Measurements from ENCODE around the gene PKN1.
"Not testable (repeated sequence)": the region's sequence is repeated elsewhere in the genome, so short reads cannot be mapped to it uniquely, and the experiment has no call there.

Gene PKN1

GRCh38 chr19:14402332-14403144, 30.6 kb upstream of the PKN1 start:
- Mint-ChIP-seq H3K9me3 (no peaks in the 10 kb centered on the region), H3K4me3 (no peak overlapping the region), H3K27ac (peak overlapping the region; percentile 60), H3K36me3 (peaks cover 67% of the 10 kb centered on the region), H3K4me1 (peaks cover 18% of the 10 kb centered on the region), H3K27me3 (no peaks in the 10 kb centered on the region)
- CTCF ChIA-PET = interaction anchor here (1.0 to 11.5 kb wide), 2 partner anchors 39 to 41 kb away, joined by 5 to 93 read pairs; no protein-coding TSS in a partner anchor
- no peak for DNase-seq

DNA sequence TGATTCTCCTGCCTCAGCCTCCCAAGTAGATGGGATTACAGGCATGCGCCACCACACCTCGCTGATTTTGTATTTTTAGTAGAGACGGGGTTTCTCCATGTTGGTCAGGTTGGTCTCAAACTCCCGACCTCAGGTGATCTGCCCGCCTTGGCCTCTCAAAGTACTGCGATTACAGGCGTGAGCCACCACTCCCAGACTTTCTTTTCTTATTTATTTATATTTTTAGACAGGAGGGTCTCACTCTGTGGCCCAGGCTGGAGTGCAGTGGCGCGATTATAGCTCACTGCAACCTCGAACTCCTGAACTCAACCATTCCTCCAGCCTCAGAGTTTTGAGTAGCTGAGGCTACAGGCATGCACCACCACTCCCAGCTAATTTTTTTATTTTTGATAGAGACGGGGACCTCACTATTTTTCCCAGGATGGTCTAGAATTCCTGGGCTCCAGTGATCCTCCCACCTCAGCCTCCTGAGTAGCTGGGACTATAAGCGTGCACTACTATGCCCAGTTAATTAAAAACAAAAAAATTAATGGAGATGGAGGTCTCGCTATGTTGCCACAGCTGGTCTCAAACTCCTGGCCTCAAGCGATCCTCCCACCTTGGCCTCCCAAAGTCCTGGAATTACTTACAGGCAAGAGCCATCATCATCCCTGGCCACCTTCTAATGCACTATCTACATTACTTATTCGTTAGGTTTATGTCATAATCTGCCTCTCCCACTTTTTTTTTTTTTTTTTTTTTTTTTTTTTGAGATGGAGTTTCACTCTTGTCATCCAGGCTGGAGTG, 29.8 kb upstream of the PKN1 start:
- H3K27ac Mint-ChIP-seq, H3K4me3 Mint-ChIP-seq, H3K27me3 Mint-ChIP-seq, DNase-seq, H3K9me3 Mint-ChIP-seq: not testable (repeated sequence)
- peaks cover 16% of the 10 kb centered on the region for H3K4me1 Mint-ChIP-seq
- H3K36me3 Mint-ChIP-seq = peaks cover 68% of the 10 kb centered on the region
- CTCF ChIA-PET = interaction anchor here (11.5 kb wide), 1 partner anchor 40 kb away, joined by 93 read pairs; no protein-coding TSS in a partner anchor

DNA sequence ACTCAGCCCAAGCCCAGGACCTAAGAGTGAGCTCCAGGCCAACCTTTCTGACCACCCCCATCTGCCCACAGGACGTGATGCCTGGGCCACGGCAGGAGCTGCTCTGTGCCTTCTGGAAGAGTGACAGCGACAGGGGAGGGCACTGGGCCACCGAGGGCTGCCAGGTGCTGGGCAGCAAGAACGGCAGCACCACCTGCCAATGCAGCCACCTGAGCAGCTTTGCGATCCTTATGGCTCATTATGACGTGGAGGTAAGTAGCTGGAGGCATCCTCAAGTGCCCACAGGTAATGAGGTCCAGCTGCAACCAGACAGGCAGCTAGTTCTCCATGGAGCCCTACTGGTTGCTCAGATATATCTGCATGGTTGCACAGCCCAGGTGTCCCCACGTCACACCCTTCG, 28.8 kb upstream of the PKN1 start:
- no peak for DNase-seq
- Mint-ChIP-seq H3K4me1 (peaks cover 16% of the 10 kb centered on the region), H3K36me3 (peaks cover 73% of the 10 kb centered on the region), H3K27ac (no peak overlapping the region), H3K27me3 (no peaks in the 10 kb centered on the region), H3K9me3 (no peaks in the 10 kb centered on the region), H3K4me3 (no peak overlapping the region)
- CTCF ChIA-PET = interaction anchor here (0.7 to 11.5 kb wide), 3 partner anchors 41 to 76 kb away, joined by 3 to 93 read pairs (median 5); no protein-coding TSS in a partner anchor

DNA sequence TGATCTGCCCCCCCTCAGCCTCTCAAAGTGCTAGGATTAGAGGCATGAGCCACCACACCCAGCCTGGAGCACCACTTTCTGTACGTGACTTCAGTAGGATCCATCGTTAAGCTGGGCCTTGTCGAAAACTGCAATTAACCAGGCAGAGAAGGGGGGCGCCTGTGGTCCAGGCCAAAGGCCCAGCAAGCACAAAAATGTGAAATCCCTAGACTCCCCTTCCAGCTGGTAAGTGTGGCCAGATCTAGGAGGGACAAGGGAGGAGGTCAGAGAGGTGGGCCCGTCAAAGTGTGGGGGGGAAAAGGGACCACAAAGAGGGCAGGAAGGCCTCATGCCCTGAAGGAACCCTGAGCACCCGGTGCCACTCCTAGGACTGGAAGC, 27.7 kb upstream of the PKN1 start:
- CTCF ChIA-PET = interaction anchor here (0.6 to 11.5 kb wide), 4 partner anchors 42 to 265 kb away, joined by 3 to 93 read pairs (median 4); no protein-coding TSS in a partner anchor
- Mint-ChIP-seq H3K4me1 (peaks cover 18% of the 10 kb centered on the region), H3K27ac (peak overlapping the region; percentile 65), H3K4me3 (no peak overlapping the region), H3K27me3 (no peaks in the 10 kb centered on the region), H3K36me3 (peaks cover 79% of the 10 kb centered on the region), H3K9me3 (no peaks in the 10 kb centered on the region)
- no peak for DNase-seq

DNA sequence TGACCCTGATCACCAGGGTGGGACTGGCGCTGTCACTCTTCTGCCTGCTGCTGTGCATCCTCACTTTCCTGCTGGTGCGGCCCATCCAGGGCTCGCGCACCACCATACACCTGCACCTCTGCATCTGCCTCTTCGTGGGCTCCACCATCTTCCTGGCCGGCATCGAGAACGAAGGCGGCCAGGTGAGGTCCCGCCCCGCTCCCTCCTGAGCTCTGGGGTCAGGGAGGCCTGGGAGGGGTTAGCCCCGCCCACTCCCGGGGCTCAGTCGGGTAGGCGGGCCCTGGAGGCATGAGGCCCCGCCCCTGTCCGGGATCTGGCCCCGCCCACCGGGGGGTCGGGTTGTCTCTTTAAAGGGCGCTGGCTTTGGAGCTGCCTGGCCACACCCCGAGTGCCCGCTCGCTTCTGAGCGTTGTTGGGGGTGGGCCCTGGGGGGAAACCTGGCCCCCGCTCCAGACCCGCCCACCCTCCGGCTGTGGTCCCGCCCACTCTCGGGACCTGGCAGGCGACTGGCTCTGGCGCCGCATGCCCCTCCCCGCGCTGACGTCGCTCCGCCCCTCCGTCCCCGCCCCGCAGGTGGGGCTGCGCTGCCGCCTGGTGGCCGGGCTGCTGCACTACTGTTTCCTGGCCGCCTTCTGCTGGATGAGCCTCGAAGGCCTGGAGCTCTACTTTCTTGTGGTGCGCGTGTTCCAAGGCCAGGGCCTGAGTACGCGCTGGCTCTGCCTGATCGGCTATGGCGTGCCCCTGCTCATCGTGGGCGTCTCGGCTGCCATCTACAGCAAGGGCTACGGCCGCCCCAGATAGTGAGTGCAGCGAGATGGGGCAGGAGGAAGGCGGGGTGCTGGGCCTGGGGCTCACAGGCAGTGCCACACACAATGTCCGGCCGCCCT, 27.1 kb upstream of the PKN1 start:
- Mint-ChIP-seq H3K9me3 (no peaks in the 10 kb centered on the region), H3K27ac (peak overlapping the region; percentile 81), H3K36me3 (peaks cover 81% of the 10 kb centered on the region), H3K4me3 (no peak overlapping the region), H3K27me3 (no peaks in the 10 kb centered on the region), H3K4me1 (peaks cover 22% of the 10 kb centered on the region)
- DNase-seq = peak; percentile 91
- CTCF ChIA-PET = interaction anchor here (0.6 to 11.5 kb wide), 10 partner anchors 10 to 266 kb away, joined by 3 to 93 read pairs (median 4); partner anchors contain the start of gene ADGRE5

DNA sequence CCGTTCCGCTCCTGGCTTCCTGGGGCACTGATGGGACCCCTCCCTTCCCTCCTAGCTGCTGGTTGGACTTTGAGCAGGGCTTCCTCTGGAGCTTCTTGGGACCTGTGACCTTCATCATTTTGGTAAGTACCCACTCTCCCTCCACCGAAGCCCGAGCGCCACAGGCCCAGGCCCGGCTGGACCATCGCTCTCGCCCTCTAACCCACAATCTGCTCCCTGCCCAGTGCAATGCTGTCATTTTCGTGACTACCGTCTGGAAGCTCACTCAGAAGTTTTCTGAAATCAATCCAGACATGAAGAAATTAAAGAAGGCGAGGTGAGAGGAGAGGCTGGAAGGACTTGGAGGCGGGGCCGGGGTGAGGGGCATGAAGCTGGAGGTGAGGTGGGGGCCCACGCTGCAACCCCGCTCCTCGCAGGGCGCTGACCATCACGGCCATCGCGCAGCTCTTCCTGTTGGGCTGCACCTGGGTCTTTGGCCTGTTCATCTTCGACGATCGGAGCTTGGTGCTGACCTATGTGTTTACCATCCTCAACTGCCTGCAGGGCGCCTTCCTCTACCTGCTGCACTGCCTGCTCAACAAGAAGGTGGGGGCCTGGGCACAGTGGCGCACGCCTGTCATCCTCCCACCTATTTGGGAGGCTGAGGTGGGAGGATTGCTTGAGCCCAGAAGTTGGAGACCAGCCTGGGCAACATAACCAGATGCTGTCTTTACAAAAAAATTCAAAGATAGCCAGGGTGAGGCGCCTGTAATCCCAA, 26.3 kb upstream of the PKN1 start:
- no peak overlapping the region for H3K4me3 Mint-ChIP-seq

GRCh38 chr19:14407605-14408484, 25.3 kb upstream of the PKN1 start:
- H3K27me3 Mint-ChIP-seq = no peaks in the 10 kb centered on the region
- peaks cover 34% of the 10 kb centered on the region for H3K4me1 Mint-ChIP-seq
- DNase-seq = no peak
- no peaks in the 10 kb centered on the region for H3K9me3 Mint-ChIP-seq
- no peak overlapping the region for H3K4me3 Mint-ChIP-seq
- CTCF ChIA-PET = interaction anchor here (0.6 to 11.5 kb wide), 6 partner anchors 10 to 266 kb away, joined by 3 to 93 read pairs (median 4); no protein-coding TSS in a partner anchor
- peaks cover 79% of the 10 kb centered on the region for H3K36me3 Mint-ChIP-seq
- H3K27ac Mint-ChIP-seq = peak overlapping the region; percentile 26

More for the DNA sequence above, 26.3 kb upstream of the PKN1 start:
- H3K4me1 Mint-ChIP-seq = peaks cover 26% of the 10 kb centered on the region
- H3K36me3 Mint-ChIP-seq = peaks cover 81% of the 10 kb centered on the region
- no peaks in the 10 kb centered on the region for H3K27me3 Mint-ChIP-seq
- no peak for DNase-seq
- H3K9me3 Mint-ChIP-seq = no peaks in the 10 kb centered on the region
- CTCF ChIA-PET = interaction anchor here (1.0 to 11.5 kb wide), 9 partner anchors 9 to 208 kb away, joined by 3 to 93 read pairs (median 5); partner anchors contain the start of gene ADGRE5
- peak overlapping the region; percentile 81 for H3K27ac Mint-ChIP-seq

GRCh38 chr19:14408491-14409145, 24.5 kb upstream of the PKN1 start:
- peaks cover 42% of the 10 kb centered on the region for H3K4me1 Mint-ChIP-seq
- H3K36me3 Mint-ChIP-seq = peaks cover 83% of the 10 kb centered on the region
- H3K27me3 Mint-ChIP-seq = no peaks in the 10 kb centered on the region
- DNase-seq = no peak
- H3K9me3 Mint-ChIP-seq = no peaks in the 10 kb centered on the region
- peak overlapping the region; percentile 61 for H3K27ac Mint-ChIP-seq
- H3K4me3 Mint-ChIP-seq = no peak overlapping the region
- CTCF ChIA-PET = interaction anchor here (1.8 to 11.5 kb wide), 2 partner anchors 45 to 60 kb away, joined by 5 to 93 read pairs; no protein-coding TSS in a partner anchor

DNA sequence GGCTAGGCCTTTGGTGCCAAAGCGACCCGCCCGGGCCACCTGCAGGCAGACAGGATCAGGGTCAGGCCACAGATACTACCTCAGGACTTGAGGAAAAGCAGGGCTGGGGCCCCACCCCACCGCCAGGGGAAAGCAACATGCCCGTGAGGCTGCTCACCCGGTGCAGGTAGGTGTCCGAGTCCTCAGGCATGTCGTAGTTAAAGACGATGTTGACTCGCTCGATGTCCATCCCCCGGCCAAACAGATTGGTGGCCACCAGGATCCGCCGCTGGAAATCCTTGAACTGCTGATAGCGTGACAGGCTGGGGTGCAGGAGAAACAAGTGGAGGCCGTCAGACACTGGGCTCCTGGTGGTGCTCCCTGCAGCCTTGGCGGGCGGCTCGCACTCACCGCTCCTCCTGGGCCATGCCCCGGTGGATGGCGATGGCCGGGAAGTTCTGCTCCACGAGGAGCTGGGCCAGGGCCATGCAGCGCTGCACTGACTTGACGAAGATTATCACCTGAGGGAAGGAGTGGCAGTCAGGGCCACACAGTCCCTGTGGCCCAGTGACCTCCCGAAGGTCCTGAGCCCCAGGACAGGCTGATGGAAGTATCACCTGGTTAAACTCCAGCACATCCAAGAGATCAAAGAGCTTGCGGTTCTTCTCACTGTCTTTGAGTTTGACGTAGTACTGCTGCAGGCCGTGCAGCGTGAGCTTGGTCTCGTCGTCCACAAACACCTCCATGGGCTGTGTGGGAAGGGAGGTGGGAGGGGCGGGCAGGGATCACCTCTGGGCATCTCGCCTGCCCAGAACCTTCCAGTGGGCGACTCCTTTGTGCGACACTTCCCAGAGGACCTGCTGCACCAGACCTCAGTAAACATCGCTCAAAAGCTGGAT, 23.7 kb upstream of the PKN1 start:
- no peaks in the 10 kb centered on the region for H3K9me3 Mint-ChIP-seq
- H3K27me3 Mint-ChIP-seq = no peaks in the 10 kb centered on the region
- H3K27ac Mint-ChIP-seq = peak overlapping the region; percentile 84
- CTCF ChIA-PET = interaction anchor here (0.8 to 11.5 kb wide), 3 partner anchors 10 to 273 kb away, joined by 3 to 93 read pairs (median 3); partner anchors contain the start of gene ASF1B
- DNase-seq = no peak
- H3K36me3 Mint-ChIP-seq = peaks cover 83% of the 10 kb centered on the region
- H3K4me1 Mint-ChIP-seq = peaks cover 43% of the 10 kb centered on the region
- no peak overlapping the region for H3K4me3 Mint-ChIP-seq

DNA sequence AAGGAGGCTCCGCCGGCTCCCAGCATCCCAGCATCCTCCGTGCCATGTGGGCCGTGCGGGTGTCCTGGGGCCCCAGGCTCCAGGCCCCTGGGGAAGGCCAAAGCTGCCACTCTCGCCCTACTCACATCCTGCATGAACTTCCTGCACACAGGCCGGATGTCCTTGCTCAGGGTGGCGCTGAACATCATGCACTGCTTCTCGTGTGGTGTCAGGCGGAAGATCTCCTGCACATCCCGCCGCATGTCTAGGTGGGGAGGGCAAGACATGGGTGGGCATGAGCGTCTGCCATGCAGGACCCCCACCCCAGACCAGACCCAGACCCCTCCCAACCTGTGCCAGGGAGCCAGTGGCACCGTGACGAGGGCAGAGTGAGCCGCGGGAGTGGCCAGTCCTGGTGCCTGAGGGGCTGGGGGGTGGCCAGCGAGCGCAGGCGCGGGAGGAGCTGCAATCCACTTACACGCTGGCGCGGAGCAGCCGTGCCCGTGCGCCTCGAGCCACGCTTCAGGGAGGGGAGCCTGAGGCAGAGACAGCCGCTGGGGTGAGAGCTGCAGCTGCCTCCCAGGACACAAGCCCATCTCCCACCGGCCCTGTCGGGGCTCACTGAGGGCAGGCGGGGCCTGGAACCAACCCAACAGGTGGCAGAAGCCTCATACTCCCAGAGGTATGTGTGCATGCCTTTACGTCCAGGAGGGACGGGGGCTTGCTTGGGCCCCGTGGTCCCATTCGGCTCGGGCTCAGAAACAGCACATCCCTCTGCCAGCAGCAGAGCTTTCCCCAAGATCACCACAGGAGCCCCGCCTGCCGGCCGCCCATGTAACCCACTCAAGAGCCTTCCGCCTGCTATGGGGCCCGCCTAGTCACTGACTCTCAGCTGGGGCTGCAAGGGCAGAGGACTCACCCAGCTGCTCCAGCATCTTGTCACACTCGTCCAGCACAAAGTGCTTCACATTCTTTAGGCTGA, 22.7 kb upstream of the PKN1 start:
- no peaks in the 10 kb centered on the region for H3K27me3 Mint-ChIP-seq
- peak overlapping the region; percentile 84 for H3K27ac Mint-ChIP-seq
- no peak overlapping the region for H3K4me3 Mint-ChIP-seq
- CTCF ChIA-PET = interaction anchor here (0.8 to 11.5 kb wide), 3 partner anchors 11 to 274 kb away, joined by 3 to 93 read pairs (median 3); partner anchors contain the start of gene ASF1B
- H3K36me3 Mint-ChIP-seq = peaks cover 78% of the 10 kb centered on the region
- H3K9me3 Mint-ChIP-seq = no peaks in the 10 kb centered on the region
- peaks cover 45% of the 10 kb centered on the region for H3K4me1 Mint-ChIP-seq
- DNase-seq = peak; percentile 56
